GM12878 (cell line): Measurements from ENCODE around the gene CSF1.

ENCODE experiments used
- GABPA ChIP-seq: IDR thresholded peaks from 2 replicates; pipeline ENCODE4 v1.6.1; 2014; ENCODE audit warnings: antibody characterized with exemption, low read depth, mild to moderate bottlenecking, inconsistent platforms
- NR2C1 ChIP-seq: fragments of 450-650 bp; IDR thresholded peaks from 2 replicates; pipeline ENCODE4 v1.6.1; 2017; ENCODE audit warnings: antibody characterized with exemption, mild to moderate bottlenecking, moderate library complexity
- NRF1 ChIP-seq: conservative IDR thresholded peaks from 2 replicates; pipeline ENCODE4 v1.6.1; 2011; ENCODE audit warnings: mild to moderate bottlenecking, low read depth, low read length, improper control_type of control experiment
- PAX8 ChIP-seq: fragments of 450-650 bp; IDR thresholded peaks from 2 replicates; pipeline ENCODE4 v1.6.1; 2017; ENCODE audit warnings: mild to moderate bottlenecking, moderate library complexity
- POLR2A ChIP-seq: IDR thresholded peaks from 2 replicates; pipeline ENCODE4 v1.6.1; 2011; ENCODE audit warnings: low read depth, mild to moderate bottlenecking, low read length
- SMC3 ChIP-seq: IDR thresholded peaks from 2 replicates; pipeline ENCODE4 v1.6.1; 2011; ENCODE audit warnings: low read length, improper control_type of control experiment, borderline replicate concordance
- STAT1 ChIP-seq: fragments of 450-650 bp; conservative IDR thresholded peaks from 2 replicates; pipeline ENCODE4 v1.6.1; 2014; ENCODE audit warnings: antibody characterized with exemption, mild to moderate bottlenecking
- USF2 ChIP-seq: IDR thresholded peaks from 2 replicates; pipeline ENCODE4 v1.6.1; 2011; ENCODE audit warnings: low read depth, low read length, improper control_type of control experiment, borderline replicate concordance
- YY1 ChIP-seq: IDR thresholded peaks from 2 replicates; pipeline ENCODE4 v1.6.1; 2011; ENCODE audit warnings: low read depth, mild to moderate bottlenecking, low read length
- ZNF24 ChIP-seq: fragments of 450-650 bp; IDR thresholded peaks from 2 replicates; pipeline ENCODE4 v1.6.1; 2017; ENCODE audit warnings: antibody characterized with exemption, mild to moderate bottlenecking
- ZNF687 ChIP-seq: fragments of 450-650 bp; IDR thresholded peaks from 2 replicates; pipeline ENCODE4 v1.6.1; 2017; ENCODE audit warnings: mild to moderate bottlenecking, moderate library complexity
- TF ChIP-seq, protein P1 (sequence below), 3 experiments: IDR thresholded peaks in 2 of 3; conservative IDR thresholded peaks in 1 of 3; 2 replicates each; pipeline ENCODE4 v1.5.1; 2011; ENCODE audit warnings: low read depth in 3 of 3, low read length in 3 of 3, mild to moderate bottlenecking in 3 of 3, control low read depth in 2 of 3, moderate library complexity in 2 of 3, inconsistent platforms in 1 of 3, mixed read lengths in 1 of 3; ENCODE audit not compliant: control insufficient read depth in 2 of 3, insufficient read depth in 1 of 3; ENCODE audit errors: extremely low read depth in 1 of 3

DNA sequence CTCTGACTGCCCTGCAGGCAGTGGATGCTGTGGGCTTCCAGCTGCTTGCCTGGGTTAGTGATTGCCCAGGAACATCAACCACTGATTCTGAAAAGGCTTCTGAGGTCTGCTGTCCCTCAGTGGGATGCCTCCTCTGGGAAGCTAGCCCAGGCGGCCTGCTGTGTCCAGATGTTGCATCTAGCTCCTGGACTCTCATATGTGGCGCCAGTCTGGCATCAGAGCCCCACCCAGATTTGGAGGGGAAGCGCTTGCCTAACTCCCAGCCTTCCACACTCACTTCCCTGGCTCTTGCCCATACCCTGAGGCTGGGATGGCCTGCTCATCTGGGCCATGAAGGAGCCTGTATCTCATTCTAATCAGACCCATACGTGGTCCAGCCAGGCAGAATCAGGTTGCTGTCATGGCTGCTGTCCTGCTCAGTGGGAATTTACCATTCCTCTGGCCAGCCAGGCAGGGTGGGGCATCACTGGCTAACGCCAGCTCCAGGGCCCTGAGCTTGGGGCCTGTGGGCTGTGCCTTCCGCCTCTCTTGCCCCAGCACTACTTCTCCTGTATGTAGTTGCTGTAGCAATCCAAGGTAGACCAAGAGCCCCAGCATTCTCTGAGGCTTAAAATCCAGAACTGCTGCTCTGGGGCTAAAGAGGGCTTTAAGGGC is 4.1 kb downstream of the CSF1 start:
- TF ChIP-seq, protein P1, sequence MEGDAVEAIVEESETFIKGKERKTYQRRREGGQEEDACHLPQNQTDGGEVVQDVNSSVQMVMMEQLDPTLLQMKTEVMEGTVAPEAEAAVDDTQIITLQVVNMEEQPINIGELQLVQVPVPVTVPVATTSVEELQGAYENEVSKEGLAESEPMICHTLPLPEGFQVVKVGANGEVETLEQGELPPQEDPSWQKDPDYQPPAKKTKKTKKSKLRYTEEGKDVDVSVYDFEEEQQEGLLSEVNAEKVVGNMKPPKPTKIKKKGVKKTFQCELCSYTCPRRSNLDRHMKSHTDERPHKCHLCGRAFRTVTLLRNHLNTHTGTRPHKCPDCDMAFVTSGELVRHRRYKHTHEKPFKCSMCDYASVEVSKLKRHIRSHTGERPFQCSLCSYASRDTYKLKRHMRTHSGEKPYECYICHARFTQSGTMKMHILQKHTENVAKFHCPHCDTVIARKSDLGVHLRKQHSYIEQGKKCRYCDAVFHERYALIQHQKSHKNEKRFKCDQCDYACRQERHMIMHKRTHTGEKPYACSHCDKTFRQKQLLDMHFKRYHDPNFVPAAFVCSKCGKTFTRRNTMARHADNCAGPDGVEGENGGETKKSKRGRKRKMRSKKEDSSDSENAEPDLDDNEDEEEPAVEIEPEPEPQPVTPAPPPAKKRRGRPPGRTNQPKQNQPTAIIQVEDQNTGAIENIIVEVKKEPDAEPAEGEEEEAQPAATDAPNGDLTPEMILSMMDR (IDR thresholded peaks at IDR 0.05 in 2 of 3, conservative IDR thresholded peaks at IDR 0.05 in 1 of 3; ENCODE audit: control insufficient read depth in 2 of 3, extremely low read depth in 1 of 3, insufficient read depth in 1 of 3, low read depth in 3 of 3, low read length in 3 of 3), result no peak
- no peak for TF ChIP-seq POLR2A
- no peak for TF ChIP-seq SMC3
- no peak for TF ChIP-seq GABPA
- no peak for TF ChIP-seq NRF1
- no peak for TF ChIP-seq ZNF24
- no peak for TF ChIP-seq STAT1
- no peak for TF ChIP-seq ZNF687
- no peak for TF ChIP-seq YY1
- TF ChIP-seq NR2C1, result no peak
- no peak for TF ChIP-seq PAX8
- TF ChIP-seq USF2, result no peak
